8988T (cell line): ENCODE measurements around the gene USP15.
"Not testable (repeated sequence)": the region's sequence is repeated elsewhere in the genome, so short reads cannot be mapped to it uniquely, and the experiment has no call there.

Experiments
- DNase-seq: peaks from one replicate; pipeline ENCODE4 v3.0.0; 2011

The USP15 gene

GRCh38 chr12:62332598-62332997 lies 72.4 kb downstream of the USP15 start:
- no peak for DNase-seq

GRCh38 chr12:62335057-62335456 lies 74.9 kb downstream of the USP15 start:
- DNase-seq, result no peak

GRCh38 chr12:62335796-62336195 lies 75.6 kb downstream of the USP15 start:
- DNase-seq, result no peak

- DNase-seq, result not testable (repeated sequence)
Measured at GRCh38 chr12:62337643-62338042, 77.4 kb downstream of the USP15 start.

GRCh38 chr12:62342614-62343303 lies 82.6 kb downstream of the USP15 start:
- not testable (repeated sequence) for DNase-seq

- not testable (repeated sequence) for DNase-seq
Measured at GRCh38 chr12:62343304-62344120, 83.3 kb downstream of the USP15 start.

- DNase-seq, result not testable (repeated sequence)
Measured at GRCh38 chr12:62344731-62345556, 84.7 kb downstream of the USP15 start.

- DNase-seq, result no peak
Measured at GRCh38 chr12:62345667-62346066, 85.5 kb downstream of the USP15 start.

GRCh38 chr12:62346817-62347216 lies 86.6 kb downstream of the USP15 start:
- DNase-seq, result no peak

GRCh38 chr12:62347922-62348650 lies 87.9 kb downstream of the USP15 start:
- DNase-seq, result no peak

- DNase-seq, result no peak
Measured at GRCh38 chr12:62350554-62350953, 90.3 kb downstream of the USP15 start.

GRCh38 chr12:62351326-62351725 lies 91.1 kb downstream of the USP15 start:
- no peak for DNase-seq

GRCh38 chr12:62361048-62361447 lies 100.8 kb downstream of the USP15 start:
- DNase-seq, result no peak

GRCh38 chr12:62363506-62363905 lies 103.3 kb downstream of the USP15 start:
- no peak for DNase-seq

- DNase-seq, result not testable (repeated sequence)
Measured at GRCh38 chr12:62364697-62365096, 104.5 kb downstream of the USP15 start.

GRCh38 chr12:62365846-62366245 lies 105.6 kb downstream of the USP15 start:
- DNase-seq, result not testable (repeated sequence)

- not testable (repeated sequence) for DNase-seq
Measured at GRCh38 chr12:62368430-62369223, 108.4 kb downstream of the USP15 start.

- no peak for DNase-seq
Measured at GRCh38 chr12:62370189-62370588, 110.0 kb downstream of the USP15 start.

- DNase-seq, result no peak
Measured at GRCh38 chr12:62371661-62372060, 111.5 kb downstream of the USP15 start.

GRCh38 chr12:62372134-62372533 lies 111.9 kb downstream of the USP15 start:
- no peak for DNase-seq

- no peak for DNase-seq
Measured at GRCh38 chr12:62372825-62373224, 112.6 kb downstream of the USP15 start.

GRCh38 chr12:62375603-62376002 lies 115.4 kb downstream of the USP15 start:
- no peak for DNase-seq
